OCI-LY7 (cell line): ENCODE results near the gene KLHL11.

Experiments
- CTCF ChIP-seq: fragments of 200-600 bp; sonication (generic); conservative IDR thresholded peaks from 2 replicates; pipeline ENCODE4 v1.5.1; 2014; ENCODE audit warnings: mild to moderate bottlenecking, antibody characterized with exemption, low read length, moderate library complexity, mixed read lengths
- EZH2phosphoT487 ChIP-seq: fragments of 200-600 bp; sonication (generic); IDR thresholded peaks from 2 replicates; pipeline ENCODE4 v1.6.1; 2018; ENCODE audit warnings: low read depth, borderline replicate concordance, mild to moderate bottlenecking, mixed run types, antibody characterized with exemption, low read length, moderate library complexity, mixed read lengths

DNA sequence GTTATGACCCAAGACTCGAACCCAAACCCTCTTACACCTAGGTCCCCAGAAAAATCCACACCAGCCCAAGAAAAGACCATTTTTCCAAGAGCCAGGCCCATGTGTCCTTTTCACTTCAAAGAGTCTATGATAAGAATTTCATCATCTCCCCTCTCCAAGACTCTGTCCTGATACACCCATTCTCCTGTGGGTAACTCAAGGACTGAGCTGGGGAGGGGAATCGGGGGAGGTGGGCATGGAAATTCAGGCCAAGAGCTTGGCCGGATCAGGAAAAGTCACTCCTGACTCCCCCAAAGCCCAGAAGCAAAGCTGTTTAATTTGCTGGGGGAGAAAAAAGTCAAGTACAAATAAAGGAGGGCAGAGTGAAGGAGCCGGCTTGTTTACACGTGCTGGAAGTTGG is 49.8 kb upstream of the KLHL11 start:
- TF ChIP-seq CTCF (no peak), EZH2phosphoT487 (no peak)
